HG02981 (cell line): ENCODE data around the gene IFNAR1.
"Not testable (repeated sequence)": the region's sequence is repeated elsewhere in the genome, so short reads cannot be mapped to it uniquely, and the experiment has no call there.

Experiments
- ATAC-seq: cut with Tn5 transposase; IDR thresholded peaks from one replicate; pipeline ENCODE4 v1.9.1; 2021; ENCODE audit warnings: mild to moderate bottlenecking, moderate library complexity; ENCODE audit not compliant: unreplicated experiment

IFNAR1 gene

DNA sequence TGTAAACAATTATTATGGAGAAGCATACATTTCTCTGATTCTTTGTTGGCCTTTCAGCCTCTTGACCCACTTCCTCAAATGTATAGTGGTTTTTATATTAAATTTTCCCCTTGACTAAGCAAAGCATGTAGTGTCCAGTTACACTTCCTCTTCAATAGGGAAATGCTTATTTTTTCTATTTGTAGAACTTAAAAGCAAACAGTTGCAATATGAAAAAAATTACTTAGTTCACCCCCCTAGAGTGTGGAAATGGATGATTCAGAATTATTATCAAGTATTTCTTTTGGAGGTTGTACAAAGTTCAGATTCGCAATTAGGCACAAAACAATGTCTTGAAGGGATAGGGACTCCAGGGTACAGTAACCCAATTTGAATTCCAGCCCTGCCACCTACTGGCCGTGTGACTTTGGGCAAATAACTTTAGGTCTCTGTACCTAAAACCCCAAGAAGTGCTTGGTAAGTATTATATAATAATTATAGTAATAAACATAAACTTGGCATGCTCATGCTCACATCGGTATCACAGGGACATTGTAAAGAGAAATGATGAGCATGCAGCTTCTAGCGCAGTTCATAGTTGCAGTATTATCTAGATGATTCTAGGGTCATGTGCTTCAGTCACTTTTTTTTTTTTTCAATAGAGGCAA lies 49.8 kb downstream of the IFNAR1 start:
- peak; percentile 52 for ATAC-seq

- ATAC-seq: no peak
These were observed 50.4 kb downstream of the IFNAR1 start for GRCh38 chr21:33375101-33375644.

DNA sequence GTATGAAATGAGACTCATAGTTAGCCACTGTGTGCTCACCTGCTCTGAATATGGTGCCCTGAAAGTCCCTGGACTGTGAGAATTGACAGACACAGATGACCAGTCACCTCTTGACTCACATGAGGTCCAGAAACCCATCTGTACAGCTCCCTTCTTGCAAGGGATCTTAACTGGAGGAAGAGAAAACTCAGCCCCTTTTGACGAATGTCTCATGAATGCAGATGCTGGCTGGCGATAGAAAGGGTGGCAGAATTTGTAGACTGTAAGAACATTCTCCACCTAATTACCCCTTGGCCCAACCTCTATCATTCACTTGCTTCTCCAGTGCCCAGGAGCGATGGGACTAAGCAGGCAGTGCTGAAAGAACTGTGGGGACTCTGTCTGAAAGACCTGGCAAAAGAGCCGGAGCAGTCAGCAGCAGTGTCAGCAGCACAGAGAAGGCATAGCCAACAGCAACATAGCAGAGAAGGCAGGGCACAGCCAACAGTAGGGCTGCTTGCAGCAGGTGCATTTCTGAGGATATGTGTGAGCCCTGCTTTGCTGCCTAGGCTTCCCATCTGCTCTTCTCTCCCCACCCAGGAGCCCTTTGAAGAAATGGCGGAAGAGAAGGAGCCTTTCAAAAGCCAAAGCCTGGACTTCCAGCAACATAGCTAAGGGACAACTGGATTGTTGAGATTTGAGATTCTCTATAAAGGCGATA lies 52.6 kb downstream of the IFNAR1 start:
- no peak for ATAC-seq

DNA sequence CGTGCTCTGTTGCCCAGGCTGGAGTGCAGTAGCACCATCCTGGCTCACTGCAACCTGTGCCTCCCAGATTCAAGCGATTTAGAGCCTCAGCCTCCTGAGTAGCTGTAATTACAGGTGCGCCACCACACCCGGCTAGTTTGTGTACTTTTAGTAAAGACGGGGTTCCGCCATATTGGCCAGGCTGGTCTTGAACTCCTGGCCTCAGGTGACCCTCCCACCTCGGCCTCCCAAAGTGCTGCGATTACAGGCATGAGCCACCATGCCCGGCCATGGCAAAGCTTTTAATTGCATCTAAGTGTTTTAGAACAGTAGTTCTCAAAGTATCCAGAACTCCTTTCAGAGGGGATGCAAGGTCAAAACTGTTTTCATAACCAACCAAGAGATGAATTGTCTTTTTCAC lies 53.3 kb downstream of the IFNAR1 start:
- ATAC-seq: no peak

- ATAC-seq: not testable (repeated sequence)
These were observed 55.2 kb downstream of the IFNAR1 start for GRCh38 chr21:33379934-33380333.

GRCh38 chr21:33380483-33380998 lies 55.8 kb downstream of the IFNAR1 start:
- peak; percentile 36 for ATAC-seq

- not testable (repeated sequence) for ATAC-seq
These were observed 56.6 kb downstream of the IFNAR1 start for GRCh38 chr21:33381381-33381780.

GRCh38 chr21:33383056-33383888 lies 58.5 kb downstream of the IFNAR1 start:
- peak; percentile 73 for ATAC-seq

DNA sequence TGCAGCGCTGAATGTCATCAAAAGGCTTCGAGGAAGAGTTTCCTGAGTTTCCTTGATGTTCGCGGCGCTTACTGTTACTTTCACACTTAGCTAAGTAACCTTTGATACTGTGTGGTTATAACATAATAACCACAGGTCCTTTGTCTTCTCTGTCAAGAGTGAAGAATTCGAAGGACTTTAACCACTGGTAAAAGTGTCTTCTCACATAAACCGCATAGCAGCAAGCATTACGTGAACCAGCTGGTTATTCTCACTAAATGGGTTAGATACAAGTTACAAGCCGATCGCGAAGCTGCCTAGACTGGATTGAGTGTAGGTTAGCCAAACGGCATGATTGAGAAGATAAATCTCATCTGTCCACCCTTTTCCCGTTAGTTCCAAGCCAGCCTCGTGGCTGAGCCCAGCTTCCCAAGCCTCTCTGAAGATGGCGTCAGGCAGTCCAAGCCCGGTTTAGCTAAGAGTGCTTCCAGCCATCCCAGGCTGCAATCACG lies 60.1 kb downstream of the IFNAR1 start:
- ATAC-seq: no peak

DNA sequence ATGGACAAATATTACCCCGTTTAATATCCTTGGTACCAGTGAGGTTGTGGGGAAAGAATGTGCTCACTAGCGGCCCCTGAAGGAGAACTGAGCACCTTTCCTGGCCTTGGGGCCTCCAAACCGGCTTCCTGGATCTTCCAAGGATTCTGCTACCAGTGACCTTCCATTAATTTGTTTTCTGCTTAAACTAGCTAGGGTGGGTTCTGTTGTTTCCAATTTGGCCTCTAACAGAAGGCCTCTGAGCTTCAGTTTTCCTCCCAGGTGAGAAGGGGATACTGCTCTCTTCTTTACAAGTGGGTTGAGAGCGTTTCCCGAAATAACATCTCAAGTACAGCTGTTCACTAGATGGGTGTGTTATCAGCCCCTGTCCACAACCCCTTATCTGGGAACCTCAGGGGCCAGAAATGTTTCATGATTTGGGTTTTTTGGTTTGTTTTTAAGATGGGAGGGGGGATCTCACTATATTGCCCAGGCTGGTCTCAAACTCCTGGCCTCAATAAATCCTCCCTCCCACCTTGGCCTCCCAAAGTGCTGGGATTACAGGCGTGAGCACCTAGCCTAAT lies 61.5 kb downstream of the IFNAR1 start:
- ATAC-seq: no peak

DNA sequence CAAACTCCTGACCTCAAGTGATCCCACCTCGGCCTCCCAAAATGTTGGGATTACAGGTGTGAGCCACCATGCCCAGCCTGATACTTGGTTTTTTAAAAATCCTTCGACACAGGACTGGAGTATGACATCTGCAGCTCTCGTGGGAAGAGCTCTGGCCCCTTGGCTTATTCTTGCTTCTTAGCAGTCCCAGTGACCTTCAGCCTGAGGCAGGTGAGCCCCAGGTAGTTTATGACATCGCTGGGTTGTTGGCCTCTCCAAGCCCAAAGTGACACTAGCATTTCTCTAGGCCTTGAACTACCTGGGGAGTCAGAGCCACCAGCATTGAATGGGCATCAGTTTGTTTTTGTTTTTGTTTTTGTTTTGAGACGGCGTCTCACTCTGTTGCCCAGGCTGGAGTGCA lies 62.5 kb downstream of the IFNAR1 start:
- ATAC-seq: no peak

GRCh38 chr21:33388188-33388587 lies 63.4 kb downstream of the IFNAR1 start:
- no peak for ATAC-seq

GRCh38 chr21:33390479-33390878 lies 65.7 kb downstream of the IFNAR1 start:
- ATAC-seq: no peak

DNA sequence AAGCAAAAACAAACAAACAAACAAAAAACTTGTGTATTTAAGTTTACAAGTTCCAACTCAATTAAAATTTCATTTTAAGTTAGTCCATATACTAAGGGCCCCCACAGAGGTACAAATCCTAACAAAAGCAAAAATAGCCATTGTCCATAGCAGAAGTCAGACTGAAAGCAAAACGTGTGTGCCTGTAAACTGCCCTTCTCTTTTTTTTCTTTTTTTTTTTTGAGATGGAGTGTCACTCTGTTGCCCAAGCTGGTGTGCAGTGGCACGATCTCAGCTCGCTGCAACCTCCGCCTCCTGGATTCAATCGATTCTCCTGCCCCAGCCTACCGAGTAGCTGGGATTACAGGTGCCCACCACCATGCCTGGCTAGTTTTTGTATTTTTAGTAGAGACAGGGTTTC lies 66.9 kb downstream of the IFNAR1 start:
- ATAC-seq: no peak

- no peak for ATAC-seq
These were observed 67.7 kb downstream of the IFNAR1 start for GRCh38 chr21:33392284-33392985.

DNA sequence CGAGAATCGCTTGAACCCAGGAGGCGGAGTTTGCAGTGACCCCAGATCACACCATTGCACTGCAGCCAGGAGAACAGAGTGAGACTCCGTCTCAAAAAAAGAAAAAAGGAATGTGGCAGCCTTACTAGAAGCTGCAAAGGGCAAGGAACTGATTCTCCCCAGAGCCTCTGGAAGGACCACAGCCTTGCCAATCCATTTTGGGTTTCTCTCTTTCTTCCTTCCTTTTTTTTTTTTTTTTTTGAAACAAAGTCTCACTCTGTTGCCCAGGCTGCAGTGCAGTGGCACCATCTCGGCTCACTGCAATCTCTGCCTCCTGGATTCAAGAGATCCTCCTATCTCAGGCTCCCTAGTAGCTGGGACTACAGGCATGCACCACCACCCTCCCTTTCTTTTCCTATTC lies 68.6 kb downstream of the IFNAR1 start:
- no peak for ATAC-seq

DNA sequence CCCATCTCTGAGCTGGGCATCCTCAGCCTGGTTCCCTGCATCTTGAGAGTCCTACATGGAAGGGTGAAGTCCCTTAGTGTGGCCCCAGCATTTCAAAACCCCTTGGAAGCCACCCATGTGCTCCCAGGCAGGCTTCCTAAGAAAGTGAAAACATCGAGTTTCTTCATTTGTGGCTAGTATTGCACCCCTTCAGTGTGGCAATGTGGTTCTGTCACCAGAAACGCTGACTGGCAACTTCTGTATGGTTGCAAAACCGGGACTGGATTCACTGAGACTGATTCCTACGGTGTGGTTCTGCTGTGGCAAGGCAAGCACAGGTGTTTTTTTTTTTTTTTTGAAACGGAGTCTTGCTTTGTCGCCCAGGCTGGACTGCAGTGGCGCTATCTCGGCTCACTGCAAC lies 69.5 kb downstream of the IFNAR1 start:
- ATAC-seq: no peak

DNA sequence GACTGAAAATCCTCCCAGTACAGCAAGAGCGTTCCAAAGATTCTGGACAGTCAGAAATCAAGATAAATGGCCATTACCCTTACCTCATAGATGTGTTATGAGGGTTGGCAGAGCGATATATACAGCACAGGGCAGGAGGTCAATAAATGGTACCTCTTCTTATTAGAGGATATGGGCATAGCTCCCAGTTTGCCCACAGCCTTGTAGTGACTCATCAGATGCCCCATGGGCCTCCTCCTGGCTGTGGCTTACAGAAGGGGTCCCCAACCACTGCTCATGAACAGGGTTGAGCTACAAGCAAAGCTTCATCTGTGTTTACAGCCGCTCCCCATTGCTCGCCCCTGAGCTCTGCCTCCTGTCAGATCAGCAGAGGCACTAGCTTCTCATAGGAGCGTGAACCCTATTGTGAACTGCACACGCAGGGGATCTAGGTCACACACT lies 71.1 kb downstream of the IFNAR1 start:
- ATAC-seq: no peak

- ATAC-seq: no peak
These were observed 71.7 kb downstream of the IFNAR1 start for GRCh38 chr21:33396436-33396835.

DNA sequence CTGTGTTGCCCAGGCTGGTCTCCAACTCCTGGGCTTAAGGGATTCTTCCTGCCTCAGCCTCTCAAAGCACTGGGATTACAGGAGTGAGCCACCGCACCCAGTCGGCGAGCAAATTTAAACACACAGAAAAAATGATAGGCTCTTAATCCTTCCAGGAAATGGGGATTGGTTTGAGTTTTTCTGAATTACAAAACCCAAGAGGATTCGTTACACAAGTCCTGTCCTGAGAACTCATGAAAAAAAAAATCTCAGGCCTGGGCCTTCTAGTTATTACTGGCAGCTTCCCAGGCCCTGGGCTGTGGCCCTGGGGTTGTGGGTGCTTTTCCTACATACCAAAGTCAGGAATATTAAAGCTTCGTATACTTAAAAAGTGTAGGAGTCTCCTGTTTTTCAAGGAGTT lies 72.2 kb downstream of the IFNAR1 start:
- no peak for ATAC-seq
